ENCODE data around the gene MYF5.

MYF5 gene

GRCh38 chr12:80756875-80757274 lies 40.2 kb downstream of the MYF5 start:
- no peak for DNase-seq (ENCODE audit: extremely low read depth, insufficient read length)
- Histone ChIP-seq H3K36me3 (ENCODE audit: control insufficient read depth, insufficient read depth, low read length) (no peaks in the 10 kb centered on the region), H3K4me3 (replicated peaks; ENCODE audit: low read depth, low read length) (no peak overlapping the region), H3K27me3 (replicated peaks; ENCODE audit: control insufficient read depth, insufficient read depth, low read length) (no peaks in the 10 kb centered on the region)
- no peak for TF ChIP-seq CTCF (IDR thresholded peaks at IDR 0.05; ENCODE audit: insufficient read depth, low read length, poor library complexity, severe bottlenecking)

GRCh38 chr12:80761838-80762237 lies 45.1 kb downstream of the MYF5 start:
- no peak for DNase-seq (ENCODE audit: extremely low read depth, insufficient read length)
- Histone ChIP-seq H3K27me3 (replicated peaks; ENCODE audit: control insufficient read depth, insufficient read depth, low read length) (no peaks in the 10 kb centered on the region), H3K4me3 (replicated peaks; ENCODE audit: low read depth, low read length) (no peak overlapping the region), H3K36me3 (ENCODE audit: control insufficient read depth, insufficient read depth, low read length) (no peaks in the 10 kb centered on the region)
- no peak for TF ChIP-seq CTCF (IDR thresholded peaks at IDR 0.05; ENCODE audit: insufficient read depth, low read length, poor library complexity, severe bottlenecking)

DNA sequence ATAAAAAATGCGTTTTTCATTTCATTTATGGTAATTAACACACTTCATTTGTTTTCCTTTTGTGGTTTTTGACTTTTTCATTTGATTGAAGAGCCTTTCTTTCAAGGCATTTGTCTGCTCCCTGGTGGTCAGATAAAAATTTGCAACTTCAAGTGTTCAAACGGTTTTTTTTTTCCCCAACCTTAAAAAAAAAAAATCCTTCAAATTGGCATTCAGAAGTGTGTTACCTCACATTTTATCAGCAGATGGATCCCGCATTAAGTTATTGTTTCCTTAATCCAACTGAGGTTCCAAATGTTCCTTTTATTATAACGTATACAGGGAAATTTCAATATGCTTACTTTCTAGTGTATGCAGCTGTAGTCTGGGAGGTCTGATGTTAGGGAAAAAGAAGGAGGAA lies 47.2 kb downstream of the MYF5 start:
- no peak for DNase-seq (ENCODE audit: extremely low read depth, insufficient read length)
- Histone ChIP-seq H3K4me3 (replicated peaks; ENCODE audit: low read depth, low read length) (no peak overlapping the region), H3K36me3 (ENCODE audit: control insufficient read depth, insufficient read depth, low read length) (no peaks in the 10 kb centered on the region), H3K27me3 (replicated peaks; ENCODE audit: control insufficient read depth, insufficient read depth, low read length) (no peaks in the 10 kb centered on the region)
- peak; percentile 55 for TF ChIP-seq CTCF (IDR thresholded peaks at IDR 0.05; ENCODE audit: insufficient read depth, low read length, poor library complexity, severe bottlenecking)

DNA sequence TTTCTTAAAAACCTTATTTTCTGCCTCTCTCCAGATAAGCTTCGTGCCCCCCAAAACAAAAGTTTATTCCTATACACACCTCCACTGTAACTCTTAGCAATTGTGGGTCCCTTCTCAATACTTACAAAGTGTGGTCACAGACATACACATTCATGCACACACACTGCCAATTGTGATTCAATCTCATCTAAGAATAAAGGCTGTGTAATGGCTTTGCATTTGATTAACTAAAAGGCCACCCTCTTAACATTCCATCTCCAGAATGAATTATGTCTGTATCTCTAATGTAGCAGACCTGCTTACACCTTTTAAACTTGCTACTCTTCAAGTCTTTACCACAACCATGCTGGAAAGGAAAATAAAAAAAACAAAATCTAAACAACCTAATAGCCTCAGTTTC lies 49.5 kb downstream of the MYF5 start:
- no peak for TF ChIP-seq CTCF (IDR thresholded peaks at IDR 0.05; ENCODE audit: insufficient read depth, low read length, poor library complexity, severe bottlenecking)
- Histone ChIP-seq H3K4me3 (replicated peaks; ENCODE audit: low read depth, low read length) (no peak overlapping the region), H3K27me3 (replicated peaks; ENCODE audit: control insufficient read depth, insufficient read depth, low read length) (no peaks in the 10 kb centered on the region), H3K36me3 (ENCODE audit: control insufficient read depth, insufficient read depth, low read length) (no peaks in the 10 kb centered on the region)
- no peak for DNase-seq (ENCODE audit: extremely low read depth, insufficient read length)

GRCh38 chr12:80766897-80767296 lies 50.2 kb downstream of the MYF5 start:
- Histone ChIP-seq H3K27me3 (replicated peaks; ENCODE audit: control insufficient read depth, insufficient read depth, low read length) (no peaks in the 10 kb centered on the region), H3K36me3 (ENCODE audit: control insufficient read depth, insufficient read depth, low read length) (no peaks in the 10 kb centered on the region), H3K4me3 (replicated peaks; ENCODE audit: low read depth, low read length) (no peak overlapping the region)
- DNase-seq (ENCODE audit: extremely low read depth, insufficient read length): peak; percentile 23
- no peak for TF ChIP-seq CTCF (IDR thresholded peaks at IDR 0.05; ENCODE audit: insufficient read depth, low read length, poor library complexity, severe bottlenecking)

All from GM06990 (cell line).